Measurements from ENCODE around the gene TMOD2. TPM values are rescaled to one million over a fixed set of nuclear protein-coding genes. Genes with fewer than 3 reads are reported as not detected.
A peak's percentile ranks its signal among the peaks of the same experiment; 100 is the strongest.

Gene TMOD2
- total RNA-seq, 1 donor from 2014 or later = 22.3 TPM

GRCh38 chr15:51828621-51829375, 77.4 kb downstream of the TMOD2 start:
- no peak for DNase-seq

- DNase-seq = peak; percentile 95
These were observed 78.2 kb downstream of the TMOD2 start, which contains the start of gene TMOD3 for GRCh38 chr15:51829376-51830275. Gene TMOD3 (plus strand): TSS chr15:51829653. CDS start chr15:51862885, 33,232 bp downstream.

GRCh38 chr15:51830276-51830806, 78.9 kb downstream of the TMOD2 start:
- DNase-seq = peak; percentile 65

- DNase-seq = no peak
These were observed 82.4 kb downstream of the TMOD2 start for GRCh38 chr15:51833772-51834171.

GRCh38 chr15:51837792-51838251, 86.4 kb downstream of the TMOD2 start:
- DNase-seq = peak; percentile 65

GRCh38 chr15:51838270-51838669, 86.9 kb downstream of the TMOD2 start:
- no peak for DNase-seq

- DNase-seq = no peak
These were observed 89.3 kb downstream of the TMOD2 start for GRCh38 chr15:51840692-51841091.

GRCh38 chr15:51841406-51842040, 90.1 kb downstream of the TMOD2 start:
- DNase-seq = peak; percentile 67

GRCh38 chr15:51842265-51842664, 90.9 kb downstream of the TMOD2 start:
- DNase-seq = no peak

GRCh38 chr15:51842852-51843737, 91.7 kb downstream of the TMOD2 start:
- peak; percentile 48 for DNase-seq

GRCh38 chr15:51844747-51845426, 93.5 kb downstream of the TMOD2 start:
- DNase-seq = peak; percentile 52

GRCh38 chr15:51846066-51846462, 94.7 kb downstream of the TMOD2 start:
- no peak for DNase-seq

- peak; percentile 92 for DNase-seq
These were observed 95.2 kb downstream of the TMOD2 start for GRCh38 chr15:51846463-51847230.

GRCh38 chr15:51848811-51849210, 97.4 kb downstream of the TMOD2 start:
- peak; percentile 36 for DNase-seq

GRCh38 chr15:51849860-51850259, 98.5 kb downstream of the TMOD2 start:
- no peak for DNase-seq

GRCh38 chr15:51853998-51854397, 102.6 kb downstream of the TMOD2 start:
- no peak for DNase-seq

- DNase-seq = no peak
These were observed 104.2 kb downstream of the TMOD2 start for GRCh38 chr15:51855612-51856011.

GRCh38 chr15:51856714-51857380, 105.5 kb downstream of the TMOD2 start:
- no peak for DNase-seq

GRCh38 chr15:51861557-51862359, 110.4 kb downstream of the TMOD2 start:
- peak; percentile 89 for DNase-seq

Data from dermis blood vessel endothelial cell (primary cell).